Subcutaneous adipose tissue (tissue), 4 donors: Measurements from ENCODE around the gene APOM. TPM values are rescaled to one million over a fixed set of nuclear protein-coding genes. Genes with fewer than 3 reads are reported as not detected.

ENCODE experiments used
- total RNA-seq, 4 donors: library from RNA; depleted of rRNA; stranded (reverse); fragments of >200 nt; gene quantifications; one replicate each; pipeline ENCODE4 v1.1.0, GENCODE V29; 2016
- TF ChIP-seq, protein P1 (sequence below): fragments of 450-650 bp; IDR thresholded peaks from one replicate; pipeline ENCODE4 v1.5.1; 2016; ENCODE audit warnings: low read depth, mild to moderate bottlenecking, control low read depth, antibody characterized with exemption, moderate library complexity

APOM gene
- total RNA-seq, 4 donors from 2014 or later = 1.5 to 4.4 (median 3.1) TPM

DNA sequence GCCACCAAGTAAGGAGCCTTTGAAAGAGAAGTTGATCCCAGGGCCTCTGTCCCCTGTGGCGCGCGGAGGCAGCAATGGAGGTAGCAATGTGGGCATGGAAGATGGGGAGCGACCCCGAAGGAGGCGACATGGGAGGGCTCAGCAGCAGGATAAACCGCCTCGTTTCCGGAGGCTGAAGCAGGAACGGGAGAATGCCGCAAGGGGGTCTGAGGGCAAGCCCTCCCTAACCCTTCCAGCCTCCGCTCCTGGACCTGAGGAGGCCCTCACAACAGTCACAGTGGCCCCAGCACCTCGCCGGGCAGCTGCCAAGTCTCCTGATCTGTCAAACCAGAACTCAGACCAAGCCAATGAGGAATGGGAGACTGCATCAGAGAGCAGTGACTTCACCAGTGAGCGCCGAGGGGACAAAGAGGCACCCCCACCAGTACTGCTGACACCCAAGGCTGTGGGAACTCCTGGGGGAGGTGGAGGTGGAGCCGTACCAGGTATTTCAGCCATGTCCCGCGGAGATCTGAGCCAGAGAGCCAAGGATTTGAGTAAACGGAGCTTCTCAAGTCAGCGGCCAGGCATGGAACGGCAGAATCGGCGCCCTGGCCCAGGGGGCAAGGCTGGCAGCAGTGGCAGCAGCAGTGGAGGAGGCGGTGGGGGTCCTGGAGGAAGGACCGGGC is 23.3 kb upstream of the APOM start:
- TF ChIP-seq, protein P1, sequence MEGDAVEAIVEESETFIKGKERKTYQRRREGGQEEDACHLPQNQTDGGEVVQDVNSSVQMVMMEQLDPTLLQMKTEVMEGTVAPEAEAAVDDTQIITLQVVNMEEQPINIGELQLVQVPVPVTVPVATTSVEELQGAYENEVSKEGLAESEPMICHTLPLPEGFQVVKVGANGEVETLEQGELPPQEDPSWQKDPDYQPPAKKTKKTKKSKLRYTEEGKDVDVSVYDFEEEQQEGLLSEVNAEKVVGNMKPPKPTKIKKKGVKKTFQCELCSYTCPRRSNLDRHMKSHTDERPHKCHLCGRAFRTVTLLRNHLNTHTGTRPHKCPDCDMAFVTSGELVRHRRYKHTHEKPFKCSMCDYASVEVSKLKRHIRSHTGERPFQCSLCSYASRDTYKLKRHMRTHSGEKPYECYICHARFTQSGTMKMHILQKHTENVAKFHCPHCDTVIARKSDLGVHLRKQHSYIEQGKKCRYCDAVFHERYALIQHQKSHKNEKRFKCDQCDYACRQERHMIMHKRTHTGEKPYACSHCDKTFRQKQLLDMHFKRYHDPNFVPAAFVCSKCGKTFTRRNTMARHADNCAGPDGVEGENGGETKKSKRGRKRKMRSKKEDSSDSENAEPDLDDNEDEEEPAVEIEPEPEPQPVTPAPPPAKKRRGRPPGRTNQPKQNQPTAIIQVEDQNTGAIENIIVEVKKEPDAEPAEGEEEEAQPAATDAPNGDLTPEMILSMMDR = no peak

DNA sequence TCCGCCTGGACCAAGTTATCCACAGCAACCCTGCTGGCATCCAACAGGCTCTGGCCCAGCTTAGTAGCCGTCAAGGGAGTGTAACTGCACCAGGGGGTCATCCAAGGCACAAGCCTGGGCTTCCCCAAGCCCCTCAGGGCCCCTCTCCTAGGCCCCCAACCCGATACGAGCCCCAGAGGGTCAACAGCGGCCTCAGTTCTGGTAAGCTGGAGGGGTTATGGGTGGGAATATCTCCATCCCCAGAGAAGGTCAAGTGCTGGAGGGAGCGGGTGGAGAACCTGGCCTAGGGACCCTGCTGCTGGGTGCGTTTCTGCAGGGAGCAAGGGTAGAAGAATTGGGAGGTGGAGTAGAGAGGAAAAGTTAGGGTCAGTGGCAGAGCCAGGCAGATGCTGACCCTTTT is 22.2 kb upstream of the APOM start:
- TF ChIP-seq, protein P1 = no peak

DNA sequence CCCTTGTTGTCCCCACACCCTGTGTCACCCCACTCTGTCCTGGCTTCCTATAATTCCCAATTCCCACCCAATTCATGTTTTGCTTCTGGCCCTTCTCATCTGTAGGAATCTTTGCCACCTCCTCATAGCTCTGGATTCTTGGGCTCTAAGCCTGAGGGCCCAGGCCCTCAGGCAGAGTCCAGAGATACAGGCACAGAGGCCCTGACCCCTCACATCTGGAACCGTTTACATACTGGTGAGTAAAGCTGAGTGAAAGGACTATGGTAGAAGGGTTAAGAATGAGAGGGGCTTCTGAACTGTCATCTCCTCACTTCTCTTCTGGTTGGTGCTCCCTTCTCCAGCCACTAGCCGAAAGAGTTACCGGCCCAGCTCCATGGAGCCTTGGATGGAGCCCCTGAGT is 21.6 kb upstream of the APOM start:
- TF ChIP-seq, protein P1 = no peak

DNA sequence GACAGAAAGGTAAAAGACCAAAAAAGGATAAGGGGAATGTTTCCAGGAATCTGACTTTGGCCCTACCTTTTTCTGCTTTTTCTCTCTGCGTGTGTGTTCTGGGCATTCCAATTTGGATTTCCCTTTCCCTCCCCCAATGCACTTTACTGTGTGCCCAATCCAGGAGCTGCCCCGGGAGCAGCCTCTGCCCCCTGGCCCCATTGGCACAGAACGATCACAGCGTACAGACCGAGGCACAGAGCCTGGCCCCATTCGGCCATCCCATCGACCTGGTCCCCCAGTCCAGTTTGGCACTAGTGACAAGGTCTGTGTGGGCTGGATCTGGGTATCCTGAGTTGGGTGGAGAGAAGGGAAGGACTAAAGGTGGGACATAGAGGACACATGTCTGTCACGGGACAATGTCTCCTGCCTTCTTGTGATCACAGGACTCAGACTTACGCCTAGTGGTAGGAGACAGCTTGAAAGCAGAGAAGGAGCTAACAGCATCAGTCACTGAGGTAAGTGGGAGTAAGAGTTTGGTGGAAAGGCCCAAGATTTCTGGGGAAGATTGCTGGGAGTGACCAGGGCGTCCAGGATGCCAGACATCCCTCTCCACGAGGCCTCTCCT is 20.6 kb upstream of the APOM start:
- TF ChIP-seq, protein P1 = no peak

DNA sequence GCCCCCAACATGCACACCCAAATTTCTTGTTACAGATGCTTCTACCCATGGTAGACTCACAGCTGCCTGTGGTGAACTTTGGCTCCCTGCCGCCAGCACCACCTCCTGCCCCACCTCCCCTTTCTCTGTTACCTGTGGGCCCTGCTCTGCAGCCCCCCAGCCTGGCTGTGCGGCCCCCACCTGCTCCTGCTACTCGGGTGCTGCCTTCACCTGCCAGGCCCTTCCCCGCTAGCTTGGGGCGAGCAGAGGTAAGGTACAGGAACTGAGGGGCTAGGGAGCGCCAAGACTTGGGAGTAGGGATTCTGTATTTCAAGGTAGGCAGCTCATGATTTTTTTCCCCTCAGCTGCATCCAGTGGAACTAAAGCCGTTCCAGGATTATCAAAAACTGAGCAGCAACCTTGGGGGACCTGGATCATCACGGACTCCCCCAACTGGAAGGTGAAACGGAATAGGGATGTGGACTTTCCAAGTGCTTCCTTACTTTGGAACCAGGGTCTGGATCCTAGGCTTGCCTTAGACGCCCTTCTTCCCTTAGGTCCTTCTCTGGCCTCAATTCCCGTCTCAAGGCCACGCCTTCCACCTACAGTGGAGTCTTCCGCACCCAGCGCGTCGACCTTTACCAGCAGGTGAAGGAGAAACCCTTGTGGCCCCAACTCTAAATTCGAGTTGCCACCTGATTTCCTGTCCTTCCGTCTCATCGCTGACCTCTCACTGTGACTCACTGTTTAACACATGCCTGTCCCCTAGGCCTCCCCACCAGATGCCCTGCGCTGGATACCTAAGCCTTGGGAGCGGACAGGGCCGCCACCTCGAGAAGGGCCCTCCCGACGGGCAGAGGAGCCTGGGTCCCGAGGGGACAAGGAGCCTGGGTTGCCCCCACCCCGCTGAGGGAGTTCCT is 18.7 kb upstream of the APOM start:
- TF ChIP-seq, protein P1 = no peak

DNA sequence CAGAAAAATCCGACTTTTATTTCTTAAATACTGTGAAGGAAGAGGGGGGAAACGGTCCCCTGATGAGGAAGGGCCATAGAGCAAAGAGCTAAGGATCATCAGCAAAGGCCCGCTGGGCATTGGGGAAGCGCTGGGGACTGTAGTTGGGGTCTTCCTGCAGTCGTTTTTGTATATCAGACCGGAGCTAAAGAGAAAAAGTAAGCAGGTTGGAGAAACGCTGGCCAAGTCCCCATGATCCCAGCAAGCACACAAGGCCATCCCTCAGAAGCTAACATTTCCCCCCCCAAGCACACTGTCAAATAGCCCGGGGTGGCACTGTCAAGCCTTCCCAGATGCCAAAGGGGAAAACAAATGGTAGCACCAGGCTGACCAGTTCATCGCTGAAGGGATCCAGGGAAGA is 16.7 kb upstream of the APOM start:
- TF ChIP-seq, protein P1 = no peak

DNA sequence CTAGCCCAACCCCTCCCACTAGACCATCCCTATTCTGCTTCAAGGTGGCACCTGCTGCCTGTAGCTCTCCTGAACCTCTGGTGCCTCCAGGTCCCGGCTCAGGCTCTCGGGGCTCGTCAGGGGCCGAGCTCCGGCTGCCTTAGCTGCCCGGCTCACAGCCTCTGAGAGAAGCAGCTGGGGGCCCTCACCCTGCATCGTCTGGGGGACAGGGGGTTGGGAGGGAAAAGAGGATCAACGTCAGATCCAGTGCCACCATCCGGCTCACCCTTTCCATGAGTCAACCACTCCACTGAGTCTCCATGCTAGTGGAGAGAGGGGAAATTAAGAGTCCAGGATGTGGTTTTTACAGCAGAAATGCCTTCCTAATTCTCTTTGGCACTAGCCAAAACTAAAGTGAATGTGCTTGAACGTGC is 16.2 kb upstream of the APOM start:
- TF ChIP-seq, protein P1 = no peak
